GM21529 (cell line): ENCODE measurements around the gene UQCC2.

Source experiments
- ATAC-seq: cut with Tn5 transposase; IDR thresholded peaks from one replicate; pipeline ENCODE4 v1.9.1; 2021; ENCODE audit not compliant: unreplicated experiment

Gene UQCC2

GRCh38 chr6:33711140-33712129 is at the start of gene UQCC2:
TSS of gene UQCC2 (minus strand) at chr6:33711700. CDS start at chr6:33711686, 14 bp downstream.
- peak; percentile 80 for ATAC-seq

GRCh38 chr6:33759887-33760629 is 48.6 kb upstream of the UQCC2 start:
- ATAC-seq, result no peak

GRCh38 chr6:33758815-33759216 is 47.3 kb upstream of the UQCC2 start:
- ATAC-seq, result no peak

- no peak for ATAC-seq
Measured at GRCh38 chr6:33757906-33758305, 46.4 kb upstream of the UQCC2 start.

GRCh38 chr6:33757113-33757512 is 45.6 kb upstream of the UQCC2 start:
- ATAC-seq, result no peak

GRCh38 chr6:33756211-33756954 is 44.9 kb upstream of the UQCC2 start:
- no peak for ATAC-seq

GRCh38 chr6:33755070-33755869 is 43.8 kb upstream of the UQCC2 start:
- ATAC-seq, result no peak

- ATAC-seq, result no peak
Measured at GRCh38 chr6:33754222-33754621, 42.7 kb upstream of the UQCC2 start.

GRCh38 chr6:33752646-33753015 is 41.1 kb upstream of the UQCC2 start:
- no peak for ATAC-seq

GRCh38 chr6:33751771-33752645 is 40.5 kb upstream of the UQCC2 start:
- ATAC-seq, result no peak

GRCh38 chr6:33750244-33750991 is 38.9 kb upstream of the UQCC2 start:
- no peak for ATAC-seq

GRCh38 chr6:33749401-33749800 is 37.9 kb upstream of the UQCC2 start:
- ATAC-seq, result no peak

GRCh38 chr6:33748841-33749240 is 37.3 kb upstream of the UQCC2 start:
- no peak for ATAC-seq

- ATAC-seq, result no peak
Measured at GRCh38 chr6:33747823-33748222, 36.3 kb upstream of the UQCC2 start.

GRCh38 chr6:33746651-33747100 is 35.2 kb upstream of the UQCC2 start, which contains the start of gene IP6K3:
TSS of gene IP6K3 (minus strand) at chr6:33746905. CDS start at chr6:33735476, 11,429 bp downstream.
- no peak for ATAC-seq

GRCh38 chr6:33746036-33746600 is 34.6 kb upstream of the UQCC2 start:
- ATAC-seq, result no peak

GRCh38 chr6:33745548-33745947 is 34.0 kb upstream of the UQCC2 start:
- no peak for ATAC-seq

- ATAC-seq, result no peak
Measured at GRCh38 chr6:33744895-33745546, 33.5 kb upstream of the UQCC2 start.
